Measurements from ENCODE around the gene KDM5B. TPM values are rescaled to one million over a fixed set of nuclear protein-coding genes. Genes with fewer than 3 reads are reported as not detected.

Gene KDM5B
- polyA plus RNA-seq, 1 donor from 2014 or later, result 88.4 TPM

- Histone ChIP-seq H3K79me2 (replicated peaks; ENCODE audit: insufficient read depth, low read length) (peaks cover 58% of the 10 kb centered on the region), H3K4me2 (ENCODE audit: low read length) (no peak overlapping the region), H3K27me3 (ENCODE audit: insufficient read depth, low read depth, low read length) (no peaks in the 10 kb centered on the region), H3K27ac (ENCODE audit: low read length) (peak overlapping the region; percentile 89), H3F3A (ENCODE audit: insufficient read depth, low read length, poor library complexity, severe bottlenecking) (no peaks in the 10 kb centered on the region), H3K9ac (ENCODE audit: low read length) (peak overlapping the region; percentile 99), H2AFZ (ENCODE audit: low read depth, low read length) (no peak overlapping the region), H4K20me1 (ENCODE audit: insufficient read depth) (no peaks in the 10 kb centered on the region), H3K9me3 (ENCODE audit: low read length) (no peaks in the 10 kb centered on the region), H3K9me2 (ENCODE audit: insufficient read depth, low read length) (no peaks in the 10 kb centered on the region), H3K4me3 (ENCODE audit: low read length) (peak overlapping the region; percentile 93), H3K36me3 (ENCODE audit: insufficient read depth, low read length) (no peaks in the 10 kb centered on the region)
- TF ChIP-seq TAF1 (IDR thresholded peaks at IDR 0.05; ENCODE audit: low read depth) (no peak), POLR2AphosphoS5 (IDR thresholded peaks at IDR 0.05) (no peak), EP300 (conservative IDR thresholded peaks at IDR 0.05; ENCODE audit: poor library complexity, severe bottlenecking) (no peak), REST (IDR thresholded peaks at IDR 0.05; ENCODE audit: borderline replicate concordance) (no peak), CTCF (IDR thresholded peaks at IDR 0.05; ENCODE audit: poor library complexity, severe bottlenecking) (no peak), MXI1 (conservative IDR thresholded peaks at IDR 0.05; ENCODE audit: poor library complexity, severe bottlenecking) (no peak), EZH2 (IDR thresholded peaks at IDR 0.05; ENCODE audit: borderline replicate concordance, insufficient read depth, low read length, poor library complexity, severe bottlenecking) (no peak), SMC3 (conservative IDR thresholded peaks at IDR 0.05; ENCODE audit: poor library complexity) (no peak), RAD21 (conservative IDR thresholded peaks at IDR 0.05) (no peak)
Measured at GRCh38 chr1:202809597-202810159, 1.5 kb upstream of the KDM5B start.

GRCh38 chr1:202807451-202807925 is 733 bp downstream of the KDM5B start:
- H3K79me2 ChIP-seq (replicated peaks; ENCODE audit: insufficient read depth, low read length), result peaks cover 80% of the 10 kb centered on the region
- H3K9me2 ChIP-seq (ENCODE audit: insufficient read depth, low read length), result no peaks in the 10 kb centered on the region
- peak overlapping the region; percentile 99 for H3K9ac ChIP-seq (ENCODE audit: low read length)
- no peaks in the 10 kb centered on the region for H3K36me3 ChIP-seq (ENCODE audit: insufficient read depth, low read length)
- no peaks in the 10 kb centered on the region for H3F3A ChIP-seq (ENCODE audit: insufficient read depth, low read length, poor library complexity, severe bottlenecking)
- H3K9me3 ChIP-seq (ENCODE audit: low read length), result no peaks in the 10 kb centered on the region
- no peak overlapping the region for H2AFZ ChIP-seq (ENCODE audit: low read depth, low read length)
- H3K27ac ChIP-seq (ENCODE audit: low read length), result peak overlapping the region; percentile 93
- H3K27me3 ChIP-seq (ENCODE audit: insufficient read depth, low read depth, low read length), result no peaks in the 10 kb centered on the region
- H4K20me1 ChIP-seq (ENCODE audit: insufficient read depth), result peaks cover 3% of the 10 kb centered on the region
- TF ChIP-seq RAD21 (conservative IDR thresholded peaks at IDR 0.05), result no peak
- no peak for TF ChIP-seq EP300 (conservative IDR thresholded peaks at IDR 0.05; ENCODE audit: poor library complexity, severe bottlenecking)
- no peak for TF ChIP-seq EZH2 (IDR thresholded peaks at IDR 0.05; ENCODE audit: borderline replicate concordance, insufficient read depth, low read length, poor library complexity, severe bottlenecking)
- no peak for TF ChIP-seq REST (IDR thresholded peaks at IDR 0.05; ENCODE audit: borderline replicate concordance)
- peak overlapping the region; percentile 98 for H3K4me3 ChIP-seq (ENCODE audit: low read length)
- no peak overlapping the region for H3K4me2 ChIP-seq (ENCODE audit: low read length)

Measured in neural cell (in vitro differentiated cells).